Upper lobe of left lung (tissue), 4 donors: ENCODE measurements around the gene PFKP.

Source experiments
- CTCF ChIP-seq, 6 experiments: fragments of 450-650 bp in 4 of 6; fragments of 200-600 bp in 2 of 6; sonication (generic) in 2 of 6; IDR thresholded peaks; one replicate each; pipeline ENCODE4 v1.5.1; 2016 to 2019; ENCODE audit warnings: antibody characterized with exemption in 6 of 6
- EP300 ChIP-seq, 4 donors: sonication (generic); formaldehyde crosslinking; IDR thresholded peaks; one replicate each; pipeline ENCODE4 v1.5.1; 2017; ENCODE audit warnings: antibody characterized with exemption in 4 of 4, control low read depth in 2 of 4
- POLR2A ChIP-seq, 4 donors: fragments of 450-650 bp; IDR thresholded peaks; one replicate each; pipeline ENCODE4 v1.5.1; 2016 to 2017; ENCODE audit warnings: antibody characterized with exemption in 4 of 4, mild to moderate bottlenecking in 2 of 4
- POLR2AphosphoS5 ChIP-seq, 2 donors: sonication (generic); formaldehyde crosslinking; IDR thresholded peaks; one replicate each; pipeline ENCODE4 v1.5.1; 2017; ENCODE audit warnings: antibody characterized with exemption in 2 of 2

DNA sequence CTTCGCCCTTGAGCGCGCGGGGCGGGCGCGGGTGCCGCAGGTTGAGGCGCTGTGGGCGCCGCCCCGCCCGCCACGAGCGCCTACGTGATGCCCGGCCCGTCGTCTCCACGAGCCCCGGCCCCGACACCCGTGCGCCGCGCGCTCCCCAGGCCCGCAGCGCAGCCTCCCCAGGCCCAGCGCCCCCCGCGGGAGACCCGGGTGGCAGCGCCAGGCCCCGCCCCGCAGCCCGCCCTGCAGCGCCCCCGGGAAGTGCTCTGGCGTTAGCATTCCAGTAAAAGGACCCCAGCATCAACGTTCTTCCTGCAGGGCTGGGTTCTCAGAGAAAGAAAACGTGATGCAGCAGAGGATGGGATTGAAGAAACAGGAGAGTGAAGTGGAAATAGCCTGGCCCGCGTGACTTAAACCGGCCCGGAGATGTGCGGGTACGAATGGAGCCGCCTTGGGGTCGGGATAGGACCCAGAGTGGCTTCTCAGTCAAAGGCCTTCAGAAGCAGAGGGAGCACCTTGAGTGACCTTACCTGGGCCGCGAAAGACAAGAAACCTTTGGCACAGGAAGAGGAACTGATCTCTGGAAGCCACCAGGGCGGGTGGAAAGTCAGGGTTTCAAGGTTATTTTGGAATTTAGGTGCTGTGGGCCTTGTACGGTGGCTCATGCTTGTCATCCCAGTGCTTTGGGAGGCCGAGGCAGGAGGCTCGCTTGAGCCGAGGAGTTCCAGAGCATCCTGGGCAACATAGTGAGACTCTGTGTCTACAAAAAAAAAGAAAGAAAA lies 1.8 kb downstream of the PFKP start:
- TF ChIP-seq CTCF (IDR thresholded peaks at IDR 0.05) (no peak), POLR2A (IDR thresholded peaks at IDR 0.05) (no peak), EP300 (IDR thresholded peaks at IDR 0.05) (no peak), POLR2AphosphoS5 (IDR thresholded peaks at IDR 0.05) (no peak)
